HG02763 (cell line): ENCODE data around the gene PARP2.
"Not testable (repeated sequence)": the region's sequence is repeated elsewhere in the genome, so short reads cannot be mapped to it uniquely, and the experiment has no call there.

ENCODE experiments used
- ATAC-seq: cut with Tn5 transposase; IDR thresholded peaks from one replicate; pipeline ENCODE4 v1.9.1; 2021; ENCODE audit warnings: mild to moderate bottlenecking, moderate library complexity; ENCODE audit not compliant: unreplicated experiment

The PARP2 gene, protein sequence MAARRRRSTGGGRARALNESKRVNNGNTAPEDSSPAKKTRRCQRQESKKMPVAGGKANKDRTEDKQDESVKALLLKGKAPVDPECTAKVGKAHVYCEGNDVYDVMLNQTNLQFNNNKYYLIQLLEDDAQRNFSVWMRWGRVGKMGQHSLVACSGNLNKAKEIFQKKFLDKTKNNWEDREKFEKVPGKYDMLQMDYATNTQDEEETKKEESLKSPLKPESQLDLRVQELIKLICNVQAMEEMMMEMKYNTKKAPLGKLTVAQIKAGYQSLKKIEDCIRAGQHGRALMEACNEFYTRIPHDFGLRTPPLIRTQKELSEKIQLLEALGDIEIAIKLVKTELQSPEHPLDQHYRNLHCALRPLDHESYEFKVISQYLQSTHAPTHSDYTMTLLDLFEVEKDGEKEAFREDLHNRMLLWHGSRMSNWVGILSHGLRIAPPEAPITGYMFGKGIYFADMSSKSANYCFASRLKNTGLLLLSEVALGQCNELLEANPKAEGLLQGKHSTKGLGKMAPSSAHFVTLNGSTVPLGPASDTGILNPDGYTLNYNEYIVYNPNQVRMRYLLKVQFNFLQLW

DNA sequence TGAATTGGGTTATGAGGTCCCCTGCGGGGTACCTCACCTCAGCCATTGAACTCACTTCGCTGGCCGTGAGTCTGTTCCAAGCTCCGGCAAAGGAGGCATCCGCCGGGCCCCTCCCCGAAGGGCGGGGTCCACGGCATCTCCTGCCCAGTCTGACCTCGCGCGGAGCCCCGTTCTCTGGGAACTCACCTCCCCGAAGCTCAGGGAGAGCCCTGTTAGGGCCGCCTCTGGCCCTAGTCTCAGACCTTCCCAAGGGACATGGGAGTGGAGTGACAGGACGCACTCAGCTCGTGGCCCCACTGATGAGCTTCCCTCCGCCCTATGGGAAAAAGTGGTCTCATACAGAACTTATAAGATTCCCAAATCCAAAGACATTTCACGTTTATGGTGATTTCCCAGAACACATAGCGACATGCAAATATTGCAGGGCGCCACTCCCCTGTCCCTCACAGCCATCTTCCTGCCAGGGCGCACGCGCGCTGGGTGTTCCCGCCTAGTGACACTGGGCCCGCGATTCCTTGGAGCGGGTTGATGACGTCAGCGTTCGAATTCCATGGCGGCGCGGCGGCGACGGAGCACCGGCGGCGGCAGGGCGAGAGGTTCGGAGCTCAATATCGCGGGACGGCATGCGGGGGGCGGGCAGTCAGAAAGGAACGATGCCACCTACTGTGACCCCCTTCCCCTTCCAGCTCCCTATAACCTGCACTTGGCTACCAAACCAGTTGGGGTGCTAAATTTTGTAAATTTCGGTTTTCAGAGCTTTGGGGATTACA is at the start of gene PARP2:
PARP2 (plus strand) TSS at position 544 of the 770 bp plus-strand sequence; CDS start at position 551, 7 bp downstream.
- ATAC-seq = peak; percentile 90

DNA sequence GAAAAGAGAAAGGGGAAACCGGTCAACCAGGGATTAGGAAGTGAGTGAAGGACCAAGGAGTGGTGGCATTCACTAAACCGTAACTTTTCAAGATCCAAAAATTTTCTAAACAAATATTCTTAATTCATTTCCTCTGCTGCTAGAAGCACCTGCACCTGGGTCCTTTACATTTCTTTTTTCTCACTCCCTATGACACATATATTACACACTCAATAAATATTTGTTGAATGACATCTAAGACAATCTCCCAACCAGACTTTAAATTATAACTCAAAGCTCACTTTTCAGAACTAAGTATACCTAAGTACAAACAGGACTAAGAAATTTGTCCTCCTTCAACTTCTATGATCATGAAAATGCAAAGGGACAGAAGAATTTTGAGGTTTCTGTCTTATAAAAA is 48.8 kb upstream of the PARP2 start:
- ATAC-seq = no peak

DNA sequence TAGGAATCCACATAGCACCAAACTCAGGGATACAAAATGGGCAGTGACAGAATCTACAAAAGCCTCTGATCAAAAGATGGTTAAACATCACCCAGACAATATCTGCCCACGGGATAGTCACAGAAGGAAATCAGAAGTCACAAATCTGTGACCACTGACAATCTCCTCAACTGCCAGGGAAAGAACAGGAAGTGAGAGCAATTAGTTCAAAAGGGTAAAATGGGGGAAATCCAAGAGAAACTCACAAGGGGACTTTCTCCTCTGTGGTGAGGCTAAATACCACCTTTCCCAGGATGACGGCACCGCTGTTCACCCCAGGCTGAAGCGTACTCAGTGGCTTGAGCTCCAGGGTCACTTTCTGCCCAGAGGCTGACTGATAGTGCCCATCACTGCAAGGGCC is 48.4 kb upstream of the PARP2 start:
- ATAC-seq = peak; percentile 85

DNA sequence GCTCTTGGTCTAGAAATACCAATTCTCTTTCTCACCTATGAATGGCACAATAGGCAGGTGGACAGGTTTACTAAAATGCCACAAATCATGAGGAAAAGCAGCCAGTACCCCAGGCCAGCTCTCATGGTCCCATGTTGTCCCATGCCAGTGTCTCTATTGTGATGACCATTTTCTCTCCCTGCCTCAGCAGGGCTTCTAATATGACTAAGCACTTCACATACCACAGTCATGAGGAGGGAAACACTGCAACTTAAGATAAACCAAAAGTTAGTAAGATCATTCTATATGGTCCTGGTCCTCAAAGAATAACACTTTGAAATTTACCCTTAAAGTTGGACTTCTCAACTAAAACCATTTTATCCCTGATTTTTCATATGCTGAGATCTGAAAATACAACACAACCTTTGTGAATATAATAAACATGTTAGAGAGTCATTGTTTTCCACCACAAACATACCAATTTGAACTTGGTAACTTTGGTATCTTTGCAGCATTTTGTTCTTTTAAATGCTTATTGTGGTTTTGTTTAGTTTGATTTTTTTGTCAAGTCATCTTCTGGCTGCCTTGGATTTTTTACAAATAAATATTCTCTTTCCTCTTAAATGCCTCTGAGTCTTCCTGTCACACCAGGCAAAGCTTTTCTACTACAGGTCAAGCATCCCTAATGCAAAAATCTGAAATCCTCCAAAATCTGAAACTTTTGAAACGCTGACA is 41.2 kb upstream of the PARP2 start:
- ATAC-seq = no peak

DNA sequence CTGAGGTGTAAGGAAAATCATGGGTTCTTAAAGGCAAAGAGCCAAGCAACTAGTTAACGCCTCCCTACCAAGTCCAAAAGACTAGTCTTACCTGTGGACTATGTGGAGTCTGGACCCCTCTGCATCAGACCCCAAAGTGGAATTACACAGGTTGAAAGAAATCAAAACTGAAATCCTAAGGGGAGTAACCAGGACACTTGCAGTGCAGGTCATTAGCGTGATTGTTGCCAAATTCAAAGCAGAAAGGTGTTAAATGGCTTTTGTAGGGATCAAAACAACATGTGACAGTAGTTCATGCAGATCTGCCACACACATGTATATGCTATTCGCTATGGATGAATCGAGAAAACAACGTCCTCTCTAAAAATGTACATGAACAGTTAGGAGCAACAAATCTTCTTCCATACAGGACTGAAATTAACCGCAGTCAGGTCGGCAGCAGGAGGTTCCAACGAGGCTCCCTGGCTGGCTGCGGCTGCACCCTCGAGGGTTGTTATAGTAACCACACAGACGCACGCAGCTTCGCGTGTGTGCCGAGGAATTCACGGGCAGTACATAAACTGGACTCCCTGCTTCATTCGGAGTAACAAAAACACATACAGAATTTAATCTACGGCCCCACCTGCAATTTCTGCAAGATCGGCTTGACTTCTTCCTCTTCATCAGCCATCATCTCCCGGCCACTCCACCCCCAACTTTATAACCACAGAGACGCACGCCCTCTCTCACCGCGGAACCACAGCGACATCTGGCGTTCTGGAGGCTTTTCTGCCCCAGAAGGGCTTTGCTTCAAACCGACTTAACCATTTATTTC is 38.0 kb upstream of the PARP2 start, which contains the start of gene TTC5:
TTC5 (minus strand) TSS at position 687 of the 814 bp plus-strand sequence; CDS start at position 673, 14 bp downstream.
- ATAC-seq = peak; percentile 95

DNA sequence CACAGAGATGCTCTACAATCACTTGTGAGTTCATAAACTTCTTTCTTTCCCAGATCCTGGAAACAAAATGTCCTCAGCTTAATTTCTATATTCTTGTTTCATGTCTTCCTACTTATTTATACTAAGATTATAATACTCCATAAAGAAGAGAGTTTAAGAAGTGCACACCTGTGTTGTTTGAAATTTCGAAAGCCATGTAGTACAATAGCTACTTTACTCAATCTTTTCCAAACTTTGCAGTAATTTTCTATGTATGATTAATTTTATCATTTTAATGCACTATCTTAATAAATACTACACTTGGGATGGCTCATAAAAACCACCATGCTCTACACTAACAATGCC is 37.4 kb upstream of the PARP2 start:
- ATAC-seq = no peak

DNA sequence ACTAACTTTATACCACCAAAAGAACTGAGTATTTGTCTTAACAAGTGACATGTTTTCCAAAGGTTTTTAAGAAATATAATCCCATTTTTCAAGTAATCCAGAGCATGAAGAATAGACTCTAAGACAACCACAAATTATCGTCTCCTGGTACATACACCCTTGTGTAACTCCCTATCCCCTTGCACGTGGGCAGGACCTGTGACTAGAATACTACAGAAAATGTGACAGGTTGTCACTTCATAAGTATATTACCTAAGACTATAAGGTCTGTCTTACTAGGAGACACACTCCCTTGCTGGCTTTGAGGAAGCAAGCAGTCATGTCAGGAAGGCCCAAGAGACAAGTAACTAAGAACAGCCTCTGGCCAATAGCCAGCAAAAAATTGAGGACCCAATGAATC is 29.4 kb upstream of the PARP2 start:
- ATAC-seq = no peak

DNA sequence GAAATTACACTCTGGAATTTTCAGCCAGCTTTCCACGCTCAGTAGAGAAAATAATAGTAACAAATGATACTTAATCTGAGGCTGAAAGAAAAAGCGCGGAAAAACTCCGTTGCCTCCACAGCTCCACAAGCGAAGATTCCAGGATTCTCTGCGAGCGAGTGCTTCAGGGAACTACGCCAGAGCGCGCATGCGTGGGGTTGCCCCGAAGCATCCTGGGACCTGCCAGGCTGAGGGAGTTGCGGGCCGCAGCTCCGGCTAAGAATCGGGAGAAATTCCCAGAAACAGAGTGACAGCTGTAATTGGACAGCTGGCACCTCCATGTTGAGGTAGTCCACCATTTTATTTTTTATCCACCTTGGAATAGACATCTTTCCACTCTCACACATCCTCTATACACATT is 25.7 kb upstream of the PARP2 start:
- ATAC-seq = no peak

DNA sequence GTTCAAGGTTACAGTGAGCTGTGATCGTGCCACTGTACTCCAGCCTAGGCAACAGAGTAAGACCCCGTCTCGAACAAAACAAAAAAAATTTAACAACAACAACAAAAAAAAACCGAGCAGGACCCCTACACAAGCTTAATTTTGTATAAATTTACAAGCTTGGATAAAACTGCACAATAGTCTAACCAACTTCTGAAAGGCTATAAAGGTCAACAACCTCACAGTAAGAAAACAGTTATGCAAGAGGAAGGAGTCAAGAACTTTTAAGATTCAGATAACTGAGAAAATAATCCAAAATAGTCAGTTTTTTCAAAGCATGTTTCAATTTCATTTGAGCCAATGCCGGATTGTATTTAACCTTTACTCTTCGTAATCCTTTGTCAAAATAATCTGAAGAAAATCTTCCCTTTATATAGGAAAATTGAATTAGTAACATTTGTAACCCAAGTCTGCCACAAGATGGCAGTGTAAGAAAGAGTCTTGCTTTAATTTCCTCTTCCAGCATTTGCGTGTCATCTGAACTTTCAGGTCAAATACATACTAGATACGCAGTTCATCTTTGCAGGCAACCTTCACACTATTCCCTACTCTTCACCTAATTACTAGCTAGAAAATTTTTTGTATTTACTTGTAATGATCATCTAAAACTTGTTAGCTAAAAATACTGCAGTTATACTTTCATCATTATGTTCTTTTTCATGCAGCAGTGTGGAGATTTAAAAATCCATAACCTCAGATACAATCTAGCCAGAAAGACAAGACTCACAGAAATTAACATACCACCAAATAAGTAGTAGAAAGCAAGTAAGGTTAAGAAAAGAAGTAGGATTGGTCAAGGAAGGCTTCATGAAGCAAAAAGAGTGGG is 16.2 kb upstream of the PARP2 start:
- ATAC-seq = no peak

DNA sequence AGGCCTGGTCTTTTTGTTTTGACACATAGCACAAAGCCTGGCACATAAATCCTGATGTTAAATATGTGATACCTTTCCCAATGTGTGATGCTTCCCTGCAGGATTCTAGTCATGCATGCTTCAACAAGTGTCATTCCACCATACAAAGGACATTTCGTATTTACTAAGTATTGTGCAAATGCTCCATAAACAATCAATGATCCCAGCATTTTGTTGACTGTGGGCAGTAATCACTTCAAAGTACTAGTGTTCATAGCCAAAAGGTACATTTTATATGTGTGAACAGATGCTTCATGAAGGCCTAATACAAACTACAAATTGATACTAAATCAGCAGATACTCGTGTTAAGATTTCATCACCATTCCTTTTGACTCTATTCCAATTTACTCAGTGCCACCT is 14.7 kb upstream of the PARP2 start:
- no peak for ATAC-seq

DNA sequence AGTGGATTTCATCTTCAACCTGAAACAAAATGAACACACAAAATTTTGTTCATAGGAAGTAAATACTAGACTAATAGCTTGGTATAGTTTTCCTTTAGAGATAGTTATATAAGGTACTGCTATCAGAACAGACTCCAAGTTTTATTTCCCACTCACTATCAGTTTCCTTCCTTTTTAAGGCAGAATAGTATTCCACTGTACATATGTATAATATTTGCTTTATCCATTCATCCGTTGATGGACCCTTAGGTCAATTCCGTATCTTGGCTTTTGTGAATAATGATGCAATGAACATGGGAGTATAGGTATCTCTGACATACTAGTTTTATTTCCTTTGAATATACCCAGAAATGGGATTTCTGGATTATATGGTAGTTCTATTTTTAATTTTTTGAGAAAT is 14.1 kb upstream of the PARP2 start:
- no peak for ATAC-seq

DNA sequence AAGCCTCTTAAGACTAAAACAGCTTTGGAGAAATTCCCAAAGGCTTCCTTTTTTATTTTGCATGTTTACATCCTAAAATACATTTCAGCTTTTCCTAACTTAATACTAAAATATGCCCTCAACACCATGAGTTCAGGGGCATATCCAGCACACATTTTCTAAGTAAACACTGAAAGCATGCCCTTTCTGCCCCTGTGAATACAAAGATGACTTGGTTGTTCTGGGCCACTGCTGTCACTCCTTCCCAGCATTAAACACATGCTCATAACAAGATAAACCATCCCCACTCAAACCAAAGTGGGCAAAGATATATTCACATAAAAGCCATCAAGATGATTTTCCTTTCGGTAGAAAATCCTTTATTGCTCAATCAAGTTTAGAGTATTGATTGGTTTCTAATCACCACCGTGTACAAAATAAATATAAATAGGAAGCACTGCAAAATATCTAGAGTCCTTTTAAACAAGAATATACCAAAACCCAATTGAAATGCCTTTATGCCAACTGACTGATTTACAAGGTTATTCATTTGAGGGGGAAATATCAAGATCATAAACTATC is 12.3 kb upstream of the PARP2 start:
- ATAC-seq = no peak

DNA sequence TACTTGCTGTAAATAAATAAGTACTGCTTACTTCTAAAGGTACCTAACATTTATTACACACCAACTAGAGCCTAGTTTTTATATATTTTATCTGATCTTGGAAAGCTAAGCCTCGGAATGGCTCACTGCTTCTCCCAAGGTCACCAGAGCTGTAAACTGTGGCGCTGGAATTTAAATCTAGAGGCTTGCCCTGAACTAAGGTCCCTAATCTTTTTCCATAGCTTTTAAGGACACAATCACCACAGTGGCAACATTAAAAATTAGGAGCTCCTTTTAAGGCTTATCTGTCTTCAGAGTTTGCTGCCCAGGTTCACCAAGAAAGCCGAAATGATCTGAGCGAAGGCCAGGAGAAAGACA is 11.0 kb upstream of the PARP2 start:
- no peak for ATAC-seq

DNA sequence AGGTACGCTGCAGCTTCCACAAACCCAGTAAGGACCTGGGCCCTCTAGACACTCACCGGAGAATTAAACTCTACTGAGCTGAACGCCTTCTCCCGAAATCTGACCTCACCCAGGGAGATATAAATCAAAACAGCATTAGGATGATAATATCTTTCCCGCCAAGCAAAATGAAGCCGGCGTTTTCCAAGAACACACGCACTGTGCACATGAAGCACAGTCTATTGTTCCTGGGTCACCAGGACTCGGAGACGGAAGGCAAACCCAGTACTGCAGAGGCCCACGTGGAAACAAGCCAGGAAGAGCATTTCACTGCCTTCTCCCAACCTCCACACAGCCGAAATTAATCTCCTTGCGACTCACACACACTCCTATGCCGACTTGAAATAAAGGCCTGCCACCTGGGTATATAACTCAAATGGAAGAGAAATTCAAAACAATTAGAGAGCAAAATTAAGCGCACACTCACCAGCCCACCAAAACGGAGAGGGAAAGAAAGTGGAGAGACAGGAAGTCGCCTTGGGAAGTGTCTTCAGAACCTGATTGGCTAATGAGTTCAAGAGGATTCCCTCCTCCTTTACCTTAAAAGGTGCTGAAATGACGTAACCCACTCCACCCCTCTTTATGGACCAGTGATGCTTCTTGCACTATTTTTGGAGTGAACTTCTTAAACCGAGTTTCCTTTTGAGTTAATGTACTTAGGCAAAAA is 10.5 kb upstream of the PARP2 start, which contains the start of gene CCNB1IP1:
CCNB1IP1 (minus strand) TSS at position 492 of the 706 bp plus-strand sequence. CDS start 16,756 bp downstream, outside the sequence.
- ATAC-seq = peak; percentile 98

DNA sequence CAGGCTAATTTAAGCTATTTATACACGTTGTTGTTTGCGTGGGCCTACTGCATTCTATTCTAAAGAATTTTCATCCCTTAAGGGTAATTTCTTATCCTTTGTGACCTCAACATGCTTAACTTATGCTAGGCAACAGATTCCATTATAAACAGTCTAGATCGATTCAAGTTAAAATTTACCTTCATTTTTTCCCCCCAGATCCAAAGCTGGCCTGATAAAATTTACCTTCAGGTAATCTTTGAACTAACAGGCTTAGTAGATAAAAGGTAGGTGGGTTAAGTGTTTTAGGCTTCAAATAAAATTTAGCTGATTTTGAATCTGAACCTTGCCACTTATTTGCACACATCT is 10.0 kb upstream of the PARP2 start:
- no peak for ATAC-seq

DNA sequence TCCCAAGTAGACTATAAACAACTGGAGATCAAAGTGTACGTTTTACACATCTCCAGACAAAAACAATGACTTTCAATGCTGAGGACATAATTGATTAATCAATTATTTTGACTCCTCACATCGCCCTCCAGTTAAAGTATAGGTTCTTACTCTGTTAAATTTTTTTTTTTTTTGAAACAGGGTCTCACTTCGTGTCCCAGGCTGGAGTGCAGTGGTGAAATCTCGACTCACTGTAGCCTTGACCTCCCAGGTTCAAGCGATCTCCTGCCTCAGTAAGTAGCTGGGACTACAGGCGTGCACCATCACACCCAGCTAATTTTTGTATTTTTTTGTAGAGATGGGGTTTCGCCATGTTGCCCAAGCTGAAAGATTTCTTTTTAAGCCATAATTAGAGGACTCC is 9.4 kb upstream of the PARP2 start:
- no peak for ATAC-seq

DNA sequence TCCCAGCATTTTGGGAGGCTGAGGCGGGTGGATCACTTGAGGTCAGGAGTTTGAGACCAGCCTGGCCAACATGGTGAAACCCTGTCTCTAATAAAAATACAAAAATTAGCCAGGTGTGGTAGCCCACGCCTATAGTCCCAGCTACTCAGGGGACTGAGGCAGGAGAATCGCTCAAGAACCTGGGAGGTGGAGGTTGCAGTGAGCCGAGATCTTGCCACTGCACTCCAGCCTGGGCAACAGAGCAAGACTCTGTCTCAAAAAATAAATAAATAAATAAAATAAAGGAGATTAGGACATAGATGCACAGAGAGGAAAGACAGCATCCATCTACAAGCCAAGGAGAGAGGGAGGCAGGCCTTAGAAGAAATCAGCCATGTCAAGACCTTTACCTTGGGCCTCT is 2.4 kb upstream of the PARP2 start:
- ATAC-seq = not testable (repeated sequence)

DNA sequence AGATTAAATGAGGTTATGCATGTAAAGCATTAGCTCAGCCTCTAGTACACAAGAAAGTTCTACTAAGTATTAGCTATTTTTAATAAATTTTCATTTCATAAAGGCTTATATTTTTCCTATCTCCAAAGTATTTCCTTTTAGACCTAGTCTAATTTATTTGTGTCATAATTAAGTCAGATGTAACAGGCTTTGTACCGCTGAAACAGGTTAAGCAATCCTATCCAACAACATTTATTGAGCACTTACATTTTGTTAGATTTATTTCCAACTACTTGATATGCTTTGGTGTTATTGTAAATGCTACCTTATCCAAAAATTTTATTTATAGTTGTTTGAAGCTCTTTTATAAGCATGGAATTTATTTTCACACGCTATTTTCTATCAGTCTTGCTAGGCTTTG is 1.8 kb upstream of the PARP2 start:
- no peak for ATAC-seq

DNA sequence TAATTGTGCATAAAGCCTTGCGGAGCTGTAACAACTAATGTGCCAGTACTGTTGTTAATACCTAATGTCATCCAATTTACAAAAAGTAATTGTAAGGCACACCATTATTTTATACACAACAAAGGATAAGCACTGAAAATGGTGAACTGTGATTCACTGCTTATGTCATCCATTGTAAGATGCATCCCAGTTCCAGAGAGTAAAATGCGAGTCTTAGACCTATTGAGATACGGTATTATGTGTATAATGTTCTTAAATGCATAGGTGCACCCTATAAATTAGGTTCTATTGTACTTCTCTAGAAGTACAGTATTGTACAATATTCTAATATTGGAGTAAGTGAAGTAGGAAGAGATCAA is 406 bp downstream of the PARP2 start:
- no peak for ATAC-seq
